CD4-positive, alpha-beta T cell treated with Interferon gamma for 1 hour (primary cell): ENCODE data around the gene ANTXR1.
"Not testable (repeated sequence)": the region's sequence is repeated elsewhere in the genome, so short reads cannot be mapped to it uniquely, and the experiment has no call there.

ENCODE experiments used
- DNase-seq: peaks from one replicate; pipeline ENCODE4 v3.0.0-alpha.2; 2020

Gene ANTXR1

GRCh38 chr2:69214898-69215297 is 201.9 kb downstream of the ANTXR1 start:
- no peak for DNase-seq

GRCh38 chr2:69216535-69217332 is 203.8 kb downstream of the ANTXR1 start:
- DNase-seq: no peak

GRCh38 chr2:69217333-69218080 is 204.5 kb downstream of the ANTXR1 start:
- no peak for DNase-seq

GRCh38 chr2:69221512-69221911 is 208.5 kb downstream of the ANTXR1 start:
- no peak for DNase-seq

GRCh38 chr2:69221960-69222751 is 209.2 kb downstream of the ANTXR1 start:
- no peak for DNase-seq

GRCh38 chr2:69222953-69223658 is 210.1 kb downstream of the ANTXR1 start:
- DNase-seq: no peak

GRCh38 chr2:69223759-69224511 is 211.0 kb downstream of the ANTXR1 start:
- no peak for DNase-seq

- no peak for DNase-seq
Measured at GRCh38 chr2:69224512-69224837, 211.5 kb downstream of the ANTXR1 start.

GRCh38 chr2:69225933-69226332 is 213.0 kb downstream of the ANTXR1 start:
- no peak for DNase-seq

- DNase-seq: no peak
Measured at GRCh38 chr2:69226903-69227302, 213.9 kb downstream of the ANTXR1 start.

GRCh38 chr2:69227716-69228115 is 214.7 kb downstream of the ANTXR1 start:
- DNase-seq: no peak

GRCh38 chr2:69230946-69231345 is 218.0 kb downstream of the ANTXR1 start:
- not testable (repeated sequence) for DNase-seq

GRCh38 chr2:69231612-69232277 is 218.8 kb downstream of the ANTXR1 start:
- DNase-seq: no peak

- DNase-seq: not testable (repeated sequence)
Measured at GRCh38 chr2:69235835-69236234, 222.9 kb downstream of the ANTXR1 start.

- DNase-seq: no peak
Measured at GRCh38 chr2:69237070-69237670, 224.2 kb downstream of the ANTXR1 start.

- no peak for DNase-seq
Measured at GRCh38 chr2:69238449-69239031, 225.6 kb downstream of the ANTXR1 start.

- DNase-seq: no peak
Measured at GRCh38 chr2:69241093-69241492, 228.1 kb downstream of the ANTXR1 start.

- no peak for DNase-seq
Measured at GRCh38 chr2:69241664-69242514, 228.9 kb downstream of the ANTXR1 start.

GRCh38 chr2:69242651-69243051 is 229.7 kb downstream of the ANTXR1 start:
- DNase-seq: no peak

- DNase-seq: no peak
Measured at GRCh38 chr2:69243652-69244051, 230.7 kb downstream of the ANTXR1 start.
